NCI-H1930 (cell line): ENCODE results near the gene CPHXL.

Source experiments
- DNase-seq, 2 experiments: peaks; one replicate each; lab custom pipeline; 2025; lab: John Stamatoyannopoulos, UW

CPHXL gene

GRCh38 chr16:75701361-75701760 lies 24.9 kb downstream of the CPHXL start, which contains the start of gene DUXB:
Gene DUXB, minus strand, starts transcription at chr16:75701461. Its CDS starts 43 bp downstream, at chr16:75701418.
- no peak for DNase-seq

DNA sequence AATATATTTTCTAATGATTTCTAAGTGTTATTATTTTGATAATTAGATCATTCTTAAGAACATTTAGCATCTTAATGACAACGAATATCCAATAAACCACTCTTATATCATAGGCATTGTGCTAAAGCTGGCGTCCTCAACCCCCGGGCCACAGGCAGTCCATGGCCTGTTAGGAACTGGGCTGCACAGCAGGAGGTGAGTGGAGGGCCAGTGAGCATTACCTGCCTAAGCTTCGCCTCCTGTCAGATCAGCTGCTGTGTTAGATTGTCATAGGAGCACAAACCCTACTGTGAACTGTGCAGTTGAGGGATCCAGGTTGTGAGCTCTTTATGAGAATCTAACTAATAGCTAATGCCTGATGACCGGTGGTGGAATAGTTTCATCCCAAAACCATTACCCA lies 28.7 kb downstream of the CPHXL start:
- DNase-seq: no peak

DNA sequence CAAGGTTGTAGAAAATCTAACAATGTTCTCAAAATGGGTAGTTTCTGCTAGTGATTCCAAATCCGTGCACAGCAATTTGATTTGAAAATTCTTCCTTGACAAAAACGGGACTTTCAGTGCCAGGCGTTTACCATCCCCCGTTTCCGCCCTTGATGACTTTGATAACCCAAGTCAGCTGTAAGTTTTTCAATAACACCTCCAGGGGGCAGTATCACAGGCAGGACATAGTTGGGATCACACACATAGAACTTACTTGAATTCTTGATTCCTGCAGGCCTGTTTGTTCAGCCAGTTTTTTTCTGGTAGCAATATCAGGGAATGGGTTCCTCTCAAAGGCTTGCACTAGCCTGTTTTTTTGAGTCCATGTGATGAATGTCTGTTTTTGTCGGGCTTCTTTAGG lies 30.6 kb downstream of the CPHXL start:
- DNase-seq: no peak

GRCh38 chr16:75687361-75687760 lies 38.9 kb downstream of the CPHXL start:
- DNase-seq: no peak

GRCh38 chr16:75682308-75682707 lies 44.0 kb downstream of the CPHXL start:
- no peak for DNase-seq

- DNase-seq: no peak
Measured at GRCh38 chr16:75679366-75679765, 46.9 kb downstream of the CPHXL start.

- no peak for DNase-seq
Measured at GRCh38 chr16:75676909-75677308, 49.4 kb downstream of the CPHXL start, which contains the start of gene CPHXL2. Gene CPHXL2, minus strand, starts transcription at chr16:75677009. Its CDS starts 10 bp downstream, at chr16:75676999.

GRCh38 chr16:75667503-75667902 lies 58.8 kb downstream of the CPHXL start:
- DNase-seq: no peak
